ENCODE results near the gene COG7.
A peak's percentile ranks its signal among the peaks of the same experiment; 100 is the strongest.

Gene COG7

DNA sequence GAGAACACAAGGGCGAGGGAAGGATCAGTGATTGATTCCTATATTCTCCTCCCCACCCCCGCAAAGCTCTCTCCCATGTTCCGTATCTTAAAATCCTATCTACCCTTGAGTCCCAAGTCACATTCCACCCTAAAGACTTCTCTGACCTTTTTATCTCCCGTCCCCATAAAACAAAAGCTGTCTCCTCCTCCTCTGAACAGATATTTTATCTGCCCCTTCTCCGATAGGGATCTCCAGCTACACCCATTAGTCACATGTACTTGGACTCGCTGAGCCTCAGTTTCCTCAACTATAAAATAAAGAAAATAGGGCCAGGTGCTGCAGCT lies 44.5 kb upstream of the COG7 start:
- TF ChIP-seq, protein P1, sequence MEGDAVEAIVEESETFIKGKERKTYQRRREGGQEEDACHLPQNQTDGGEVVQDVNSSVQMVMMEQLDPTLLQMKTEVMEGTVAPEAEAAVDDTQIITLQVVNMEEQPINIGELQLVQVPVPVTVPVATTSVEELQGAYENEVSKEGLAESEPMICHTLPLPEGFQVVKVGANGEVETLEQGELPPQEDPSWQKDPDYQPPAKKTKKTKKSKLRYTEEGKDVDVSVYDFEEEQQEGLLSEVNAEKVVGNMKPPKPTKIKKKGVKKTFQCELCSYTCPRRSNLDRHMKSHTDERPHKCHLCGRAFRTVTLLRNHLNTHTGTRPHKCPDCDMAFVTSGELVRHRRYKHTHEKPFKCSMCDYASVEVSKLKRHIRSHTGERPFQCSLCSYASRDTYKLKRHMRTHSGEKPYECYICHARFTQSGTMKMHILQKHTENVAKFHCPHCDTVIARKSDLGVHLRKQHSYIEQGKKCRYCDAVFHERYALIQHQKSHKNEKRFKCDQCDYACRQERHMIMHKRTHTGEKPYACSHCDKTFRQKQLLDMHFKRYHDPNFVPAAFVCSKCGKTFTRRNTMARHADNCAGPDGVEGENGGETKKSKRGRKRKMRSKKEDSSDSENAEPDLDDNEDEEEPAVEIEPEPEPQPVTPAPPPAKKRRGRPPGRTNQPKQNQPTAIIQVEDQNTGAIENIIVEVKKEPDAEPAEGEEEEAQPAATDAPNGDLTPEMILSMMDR (conservative IDR thresholded peaks at IDR 0.05; ENCODE audit: low read depth, low read length) = no peak
- no peak for DNase-seq (ENCODE audit: low read depth)
- no peak overlapping the region for H3K4me3 ChIP-seq (ENCODE audit: low read depth, low read length)

DNA sequence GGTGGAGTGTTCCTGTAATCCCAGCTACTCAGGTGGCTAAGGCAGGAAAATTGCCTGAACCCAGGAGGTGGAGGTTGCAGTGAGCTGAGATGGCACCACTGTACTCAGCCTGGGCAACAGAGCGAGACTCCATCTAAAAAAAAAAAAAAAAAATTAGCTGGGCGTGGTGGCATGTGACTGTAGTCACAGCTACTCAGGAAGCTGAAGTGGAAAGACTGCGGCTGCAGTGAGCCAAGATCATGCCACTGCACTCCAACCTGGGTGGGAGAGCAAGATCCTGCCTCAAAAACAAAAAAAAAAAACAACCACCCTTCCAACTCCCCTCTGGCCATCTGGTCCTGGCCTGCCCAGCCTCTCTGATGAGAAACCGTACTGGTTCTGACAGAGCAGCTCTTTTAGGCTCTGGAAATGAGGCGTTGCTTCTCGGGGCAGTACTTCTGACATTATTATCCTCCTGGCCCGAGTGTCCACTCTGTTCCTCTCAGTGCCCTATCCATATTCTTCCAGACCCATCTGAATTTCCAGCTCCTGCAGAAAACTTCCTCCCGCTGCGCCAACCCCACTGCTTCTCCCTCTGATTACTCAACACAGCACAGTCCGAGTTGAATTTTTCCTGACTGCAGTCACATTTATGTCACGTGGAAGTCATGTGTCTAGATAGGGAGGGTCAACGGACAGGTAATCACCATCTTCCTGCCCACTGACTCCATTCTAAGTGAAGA lies 44.0 kb upstream of the COG7 start:
- TF ChIP-seq, protein P1 (conservative IDR thresholded peaks at IDR 0.05; ENCODE audit: low read depth, low read length) = no peak
- H3K4me3 ChIP-seq (ENCODE audit: low read depth, low read length) = no peak overlapping the region
- DNase-seq (ENCODE audit: low read depth) = peak; percentile 29

DNA sequence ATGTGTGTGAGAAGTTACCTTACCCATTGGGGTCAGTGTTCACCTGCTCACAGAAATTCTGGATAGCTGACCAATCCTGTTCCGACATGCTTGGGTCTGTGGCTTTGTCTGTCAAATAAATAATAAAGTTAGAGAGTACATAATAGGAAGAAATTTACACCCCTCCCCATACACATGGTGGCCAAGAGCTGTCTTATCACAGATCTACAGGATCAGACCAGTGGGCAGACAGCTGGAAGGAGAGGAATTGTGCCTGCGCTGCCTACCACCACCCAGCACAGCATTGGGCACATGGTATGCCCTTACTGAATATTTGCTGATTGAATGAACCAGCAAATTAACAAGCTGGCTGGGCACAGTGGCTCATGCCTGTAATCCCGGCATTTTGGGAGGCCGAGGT lies 42.7 kb upstream of the COG7 start:
- no peak overlapping the region for H3K4me3 ChIP-seq (ENCODE audit: low read depth, low read length)
- DNase-seq (ENCODE audit: low read depth) = no peak
- TF ChIP-seq, protein P1 (conservative IDR thresholded peaks at IDR 0.05; ENCODE audit: low read depth, low read length) = no peak

DNA sequence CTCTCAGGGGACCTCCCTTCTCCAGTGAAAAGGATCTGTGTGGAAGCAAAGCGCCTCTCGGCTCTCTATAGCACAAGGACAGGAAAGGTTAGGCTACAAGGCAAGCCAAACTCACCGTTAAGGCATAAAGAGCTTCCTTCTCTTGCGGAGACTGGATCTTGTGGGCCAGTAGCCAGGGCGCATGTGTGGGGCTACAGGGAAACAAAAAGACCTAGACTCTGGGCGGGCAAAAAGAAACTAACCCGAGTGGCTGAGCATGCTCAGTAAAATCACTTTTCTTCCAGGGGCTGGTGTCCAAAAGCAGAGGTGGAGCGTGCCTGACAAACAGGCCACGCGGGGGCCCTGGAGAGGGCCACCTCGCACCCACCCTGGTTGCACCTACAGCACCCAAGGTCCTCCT lies 41.2 kb upstream of the COG7 start:
- no peak for DNase-seq (ENCODE audit: low read depth)
- H3K4me3 ChIP-seq (ENCODE audit: low read depth, low read length) = no peak overlapping the region
- TF ChIP-seq, protein P1 (conservative IDR thresholded peaks at IDR 0.05; ENCODE audit: low read depth, low read length) = no peak

DNA sequence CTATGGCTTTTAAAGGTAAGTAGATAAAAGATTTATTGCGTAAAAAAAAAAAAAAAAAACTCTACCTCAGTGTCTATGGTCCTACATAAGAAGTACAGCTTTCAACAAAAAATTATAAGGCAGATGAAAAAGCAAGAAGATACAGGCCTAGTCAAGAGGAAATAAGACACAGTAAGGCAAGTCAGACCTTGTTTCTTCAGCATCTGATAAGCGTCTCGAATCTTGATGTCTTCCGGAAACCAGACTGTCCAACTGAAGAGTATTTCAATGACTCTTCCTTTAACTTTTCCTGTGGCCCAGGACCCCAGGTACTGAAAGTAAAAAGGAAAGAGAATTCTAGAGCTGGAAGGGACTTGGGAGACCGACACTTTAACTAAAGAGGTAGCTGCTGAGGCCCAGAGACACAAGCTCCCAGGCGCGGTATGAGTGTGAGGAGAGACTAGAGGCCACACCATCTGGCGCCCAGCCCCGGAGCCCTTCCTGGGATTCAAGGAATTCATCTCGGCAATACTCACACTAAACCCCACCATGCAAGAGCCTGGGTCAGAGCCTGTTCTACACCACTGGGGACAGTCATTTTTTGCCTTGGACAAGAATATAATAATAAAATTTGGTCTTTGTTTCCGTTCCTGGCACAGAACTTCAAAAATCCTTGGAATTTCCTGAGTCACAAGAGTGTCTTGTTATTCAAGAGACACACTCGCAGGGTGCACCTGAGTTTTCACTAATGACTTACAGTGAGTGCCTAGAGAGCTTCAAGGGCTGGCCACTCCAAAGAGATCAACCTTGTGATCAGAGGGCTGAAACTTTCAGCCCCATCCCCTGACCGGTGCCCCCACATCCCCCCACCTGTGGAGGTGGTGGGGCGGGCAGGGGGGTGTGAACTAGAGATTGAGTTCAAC lies 38.8 kb upstream of the COG7 start:
- TF ChIP-seq, protein P1 (conservative IDR thresholded peaks at IDR 0.05; ENCODE audit: low read depth, low read length) = no peak
- DNase-seq (ENCODE audit: low read depth) = peak; percentile 46

DNA sequence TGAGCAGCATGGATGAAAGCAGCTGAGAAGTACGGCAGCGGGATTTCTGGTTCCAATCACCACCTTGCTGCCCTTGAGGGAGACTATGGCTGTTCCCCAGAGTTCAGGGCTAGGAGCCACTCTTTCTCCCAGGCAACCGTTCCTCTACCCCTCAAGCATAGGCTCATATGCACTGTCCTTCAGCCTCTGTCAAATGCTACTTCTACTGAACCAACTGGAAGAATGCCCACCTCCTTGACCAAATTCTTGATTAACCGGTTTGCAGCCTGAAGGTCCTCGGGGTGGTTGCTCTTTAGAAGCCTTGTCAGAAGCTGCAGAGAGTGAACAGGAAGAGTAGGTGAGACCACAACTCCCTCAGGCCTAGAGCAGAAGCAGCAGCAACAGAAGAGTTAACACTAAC lies 33.5 kb upstream of the COG7 start:
- no peak overlapping the region for H3K4me3 ChIP-seq (ENCODE audit: low read depth, low read length)
- TF ChIP-seq, protein P1 (conservative IDR thresholded peaks at IDR 0.05; ENCODE audit: low read depth, low read length) = no peak
- DNase-seq (ENCODE audit: low read depth) = no peak

More for the DNA sequence above, 38.8 kb upstream of the COG7 start:
- H3K4me3 ChIP-seq (ENCODE audit: low read depth, low read length) = no peak overlapping the region

Measured in choroid plexus epithelial cell (primary cell).